K562 (cell line): ENCODE data around the gene VMA21.

ENCODE experiments used
- EP300 ChIP-seq: IDR thresholded peaks from 2 replicates; pipeline ENCODE4 v1.6.1; 2012; ENCODE audit warnings: low read length, improper control_type of control experiment
- GABPA ChIP-seq: fragments of 200-800 bp; sonication (Bioruptor generic); conservative IDR thresholded peaks from 2 replicates; pipeline ENCODE4 v1.6.1; 2016; ENCODE audit warnings: low read depth, missing genetic modification characterization, missing compliant biosample characterization
- HNRNPH1 ChIP-seq: fragments of 200-400 bp; formaldehyde crosslinking; optimal IDR thresholded peaks from 2 replicates; pipeline ENCODE3; 2017; ENCODE audit warnings: low read depth, mild to moderate bottlenecking, low read length, moderate library complexity
- NCOR1 ChIP-seq: fragments of 450-650 bp; IDR thresholded peaks from 2 replicates; pipeline ENCODE4 v1.6.1; 2016; ENCODE audit warnings: mild to moderate bottlenecking, moderate library complexity
- POLR2A ChIP-seq: fragments of 450-650 bp; conservative IDR thresholded peaks from 2 replicates; pipeline ENCODE4 v1.6.1; 2016
- ZNF143 ChIP-seq: sonication (generic); formaldehyde crosslinking; IDR thresholded peaks from 2 replicates; pipeline ENCODE4 v1.9.0; 2022; ENCODE audit warnings: mild to moderate bottlenecking, missing genetic modification reagents
- ZNF263 ChIP-seq: sonication (generic); formaldehyde crosslinking; IDR thresholded peaks from 2 replicates; pipeline ENCODE4 v1.8.0; 2022; ENCODE audit warnings: mild to moderate bottlenecking, missing genetic modification reagents, borderline replicate concordance
- ZNF41 ChIP-seq: fragments of 250-450 bp; sonication (Bioruptor Pico); conservative IDR thresholded peaks from 2 replicates; pipeline ENCODE4 v1.4.0; 2020; ENCODE audit warnings: mild to moderate bottlenecking
- TF ChIP-seq, protein P1 (sequence below), 3 experiments: IDR thresholded peaks in 2 of 3; conservative IDR thresholded peaks in 1 of 3; 2 replicates each; pipeline ENCODE4 v1.5.1; 2011 to 2012; ENCODE audit warnings: low read length in 3 of 3, mild to moderate bottlenecking in 3 of 3, control low read depth in 2 of 3, improper control_type of control experiment in 1 of 3, inconsistent platforms in 1 of 3, low read depth in 1 of 3, mixed read lengths in 1 of 3, moderate library complexity in 1 of 3; ENCODE audit not compliant: insufficient read depth in 2 of 3

DNA sequence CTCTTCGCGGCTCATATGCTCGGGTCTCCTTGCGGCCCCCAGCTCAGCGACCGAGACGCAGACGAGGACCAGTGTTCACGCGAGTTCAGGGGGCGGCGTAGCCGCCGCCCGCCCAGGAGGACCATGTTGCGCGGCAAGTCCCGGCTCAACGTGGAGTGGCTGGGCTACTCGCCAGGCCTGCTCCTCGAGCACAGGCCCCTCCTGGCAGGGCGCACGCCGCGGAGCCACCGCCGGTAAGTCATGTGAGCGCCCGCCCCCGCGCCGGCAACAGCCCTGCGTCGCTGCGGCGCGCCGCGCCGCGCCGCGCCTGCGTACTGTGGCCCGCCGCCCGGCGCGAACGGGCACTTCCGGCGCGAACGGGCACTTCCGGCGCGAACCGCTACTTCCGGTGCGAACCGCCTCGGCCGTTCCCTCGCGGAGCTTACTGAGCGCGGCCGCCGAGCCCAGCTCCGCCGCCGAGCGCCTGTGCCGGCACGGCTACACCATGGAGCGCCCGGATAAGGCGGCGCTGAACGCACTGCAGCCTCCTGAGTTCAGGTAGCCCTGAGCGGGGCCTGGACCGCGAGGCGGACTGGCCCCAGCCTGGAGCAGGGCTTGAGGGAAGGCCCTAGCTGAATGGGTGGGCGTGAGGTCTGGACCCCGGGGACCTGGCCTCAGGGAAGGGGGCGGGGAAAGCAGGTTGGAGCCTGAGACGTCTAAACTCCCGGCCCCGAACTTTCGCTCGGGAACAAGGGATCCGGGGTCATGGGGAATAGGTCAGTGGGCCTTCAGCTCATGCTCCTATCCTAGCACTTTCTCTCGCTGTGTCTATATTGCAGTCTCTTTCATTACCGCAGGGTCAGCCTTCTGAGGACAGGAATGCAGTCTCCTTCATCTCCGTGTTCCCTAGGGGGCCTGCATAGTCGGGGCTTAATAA lies at the start of gene VMA21:
- TF ChIP-seq GABPA (tag): peak; percentile 98
- peak; percentile 84 for TF ChIP-seq POLR2A
- TF ChIP-seq HNRNPH1: no peak
- TF ChIP-seq, protein P1, sequence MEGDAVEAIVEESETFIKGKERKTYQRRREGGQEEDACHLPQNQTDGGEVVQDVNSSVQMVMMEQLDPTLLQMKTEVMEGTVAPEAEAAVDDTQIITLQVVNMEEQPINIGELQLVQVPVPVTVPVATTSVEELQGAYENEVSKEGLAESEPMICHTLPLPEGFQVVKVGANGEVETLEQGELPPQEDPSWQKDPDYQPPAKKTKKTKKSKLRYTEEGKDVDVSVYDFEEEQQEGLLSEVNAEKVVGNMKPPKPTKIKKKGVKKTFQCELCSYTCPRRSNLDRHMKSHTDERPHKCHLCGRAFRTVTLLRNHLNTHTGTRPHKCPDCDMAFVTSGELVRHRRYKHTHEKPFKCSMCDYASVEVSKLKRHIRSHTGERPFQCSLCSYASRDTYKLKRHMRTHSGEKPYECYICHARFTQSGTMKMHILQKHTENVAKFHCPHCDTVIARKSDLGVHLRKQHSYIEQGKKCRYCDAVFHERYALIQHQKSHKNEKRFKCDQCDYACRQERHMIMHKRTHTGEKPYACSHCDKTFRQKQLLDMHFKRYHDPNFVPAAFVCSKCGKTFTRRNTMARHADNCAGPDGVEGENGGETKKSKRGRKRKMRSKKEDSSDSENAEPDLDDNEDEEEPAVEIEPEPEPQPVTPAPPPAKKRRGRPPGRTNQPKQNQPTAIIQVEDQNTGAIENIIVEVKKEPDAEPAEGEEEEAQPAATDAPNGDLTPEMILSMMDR (IDR thresholded peaks at IDR 0.05 in 2 of 3, conservative IDR thresholded peaks at IDR 0.05 in 1 of 3; ENCODE audit: insufficient read depth in 2 of 3, low read depth in 1 of 3, low read length in 3 of 3): no peak
- TF ChIP-seq ZNF263 (CRISPR knock-in tag): no peak
- peak; percentile 14; the same call in 1 of the 2 replicates for TF ChIP-seq EP300
- TF ChIP-seq ZNF143 (CRISPR knock-in tag): no peak
- no peak for TF ChIP-seq NCOR1
- no peak for TF ChIP-seq ZNF41 (CRISPR knock-in tag)
